Natural killer cell (primary cell): ENCODE results near the gene COPG2. TPM values are rescaled to one million over a fixed set of nuclear protein-coding genes. Genes with fewer than 3 reads are reported as not detected.

Experiments used
- ATAC-seq, 3 donors: fragments of 150-1000 bp in 2 of 3; fragments of 200-7000 bp in 1 of 3; cut with Tn5 transposase; 1 replicate in 1 of 3; 2 replicates in 2 of 3; pipeline ENCODE4 v1.10.0; 2021; ENCODE audit warnings: mild to moderate bottlenecking in 2 of 3, moderate library complexity in 2 of 3
- DNase-seq, 2 donors: peaks; one replicate each; pipeline versions ENCODE4 v3.0.0 to v3.0.0-alpha.2; 2013 to 2021; ENCODE audit warnings: mixed read lengths in 1 of 2
- H3K27ac ChIP-seq: one replicate; pipeline ENCODE4 v1.5.1; 2013; ENCODE audit warnings: mild to moderate bottlenecking, low read length
- H3K27me3 ChIP-seq: one replicate; pipeline ENCODE4 v1.6.1; 2013; ENCODE audit warnings: low read length; ENCODE audit not compliant: control insufficient read depth, insufficient read depth
- H3K36me3 ChIP-seq: one replicate; pipeline ENCODE4 v1.6.1; 2013; ENCODE audit warnings: low read length; ENCODE audit not compliant: control insufficient read depth, insufficient read depth
- H3K4me1 ChIP-seq: one replicate; pipeline ENCODE4 v1.6.1; 2013; ENCODE audit warnings: low read length; ENCODE audit not compliant: control insufficient read depth, insufficient read depth
- H3K4me3 ChIP-seq: one replicate; pipeline ENCODE4 v1.5.1; 2013; ENCODE audit warnings: low read length
- H3K9me3 ChIP-seq: one replicate; pipeline ENCODE4 v1.6.1; 2013; ENCODE audit warnings: low read length; ENCODE audit not compliant: control insufficient read depth, insufficient read depth
- H3K27ac Mint-ChIP-seq, 2 donors: one replicate each; pipeline ENCODE4 v1.8.0; 2022; ENCODE audit warnings: mild to moderate bottlenecking in 2 of 2, mixed read lengths in 2 of 2, moderate library complexity in 1 of 2
- H3K27me3 Mint-ChIP-seq, 2 donors: one replicate each; pipeline ENCODE4 v1.8.0; 2022; ENCODE audit warnings: low read depth in 2 of 2, mixed read lengths in 2 of 2
- H3K36me3 Mint-ChIP-seq: one replicate; pipeline ENCODE4 v1.8.0; 2022; ENCODE audit warnings: mixed read lengths
- H3K4me1 Mint-ChIP-seq, 2 donors: one replicate each; pipeline ENCODE4 v1.8.0; 2022; ENCODE audit warnings: mixed read lengths in 2 of 2
- H3K4me3 Mint-ChIP-seq: one replicate; pipeline ENCODE4 v1.8.0; 2022; ENCODE audit warnings: mild to moderate bottlenecking, moderate library complexity, mixed read lengths
- H3K9me3 Mint-ChIP-seq, 2 donors: one replicate each; pipeline ENCODE4 v1.8.0; 2022; ENCODE audit warnings: mixed read lengths in 2 of 2
- WGBS: methylation state at CpG from one replicate; pipeline ENCODE4 v1.1.7; 2013; ENCODE audit warnings: missing lambda C conversion rate; ENCODE audit not compliant: insufficient coverage; 5-methylcytosine and 5-hydroxymethylcytosine counted together
- intact Hi-C: fragments of 100-400 bp; cut with micrococcal nuclease; formaldehyde crosslinking; loops from one replicate; pipeline ENCODE4 v1.14.2; 2022
- total RNA-seq, 4 donors: library from RNA; stranded (reverse); fragments of 120-200 nt in 1 of 4; gene quantifications; one replicate each; pipeline versions ENCODE4 v1.2.3 to v1.2.4, GENCODE V29; 2013 to 2022
- TF ChIP-seq, protein P1 (sequence below): fragments of 200-600 bp; IDR thresholded peaks from one replicate; pipeline ENCODE4 v1.8.0; 2022; ENCODE audit warnings: antibody characterized with exemption

Gene COPG2
- total RNA-seq, 3 donors from 2014 or later (not counting 1 experiment from before 2014, with no cell fraction given) = 6.6 to 9.1 (median 8.9) TPM

- Mint-ChIP-seq H3K9me3 (no peaks in the 10 kb centered on the region), H3K27me3 (no peaks in the 10 kb centered on the region), H3K4me3 (no peak overlapping the region), H3K36me3 (no peaks in the 10 kb centered on the region), H3K27ac (no peak overlapping the region), H3K4me1 (no peaks in the 10 kb centered on the region)
- TF ChIP-seq, protein P1, sequence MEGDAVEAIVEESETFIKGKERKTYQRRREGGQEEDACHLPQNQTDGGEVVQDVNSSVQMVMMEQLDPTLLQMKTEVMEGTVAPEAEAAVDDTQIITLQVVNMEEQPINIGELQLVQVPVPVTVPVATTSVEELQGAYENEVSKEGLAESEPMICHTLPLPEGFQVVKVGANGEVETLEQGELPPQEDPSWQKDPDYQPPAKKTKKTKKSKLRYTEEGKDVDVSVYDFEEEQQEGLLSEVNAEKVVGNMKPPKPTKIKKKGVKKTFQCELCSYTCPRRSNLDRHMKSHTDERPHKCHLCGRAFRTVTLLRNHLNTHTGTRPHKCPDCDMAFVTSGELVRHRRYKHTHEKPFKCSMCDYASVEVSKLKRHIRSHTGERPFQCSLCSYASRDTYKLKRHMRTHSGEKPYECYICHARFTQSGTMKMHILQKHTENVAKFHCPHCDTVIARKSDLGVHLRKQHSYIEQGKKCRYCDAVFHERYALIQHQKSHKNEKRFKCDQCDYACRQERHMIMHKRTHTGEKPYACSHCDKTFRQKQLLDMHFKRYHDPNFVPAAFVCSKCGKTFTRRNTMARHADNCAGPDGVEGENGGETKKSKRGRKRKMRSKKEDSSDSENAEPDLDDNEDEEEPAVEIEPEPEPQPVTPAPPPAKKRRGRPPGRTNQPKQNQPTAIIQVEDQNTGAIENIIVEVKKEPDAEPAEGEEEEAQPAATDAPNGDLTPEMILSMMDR = no peak
- no peak overlapping the region for H3K4me3 ChIP-seq
- H3K9me3 ChIP-seq = no peaks in the 10 kb centered on the region
- 71% methylated on average over 4 of the region's 4 CpGs for WGBS
- no peaks in the 10 kb centered on the region for H3K27me3 ChIP-seq
- DNase-seq (no peak), ATAC-seq (no peak)
- H3K27ac ChIP-seq = no peak overlapping the region
- H3K4me1 ChIP-seq = no peaks in the 10 kb centered on the region
- peaks cover 2% of the 10 kb centered on the region for H3K36me3 ChIP-seq
- intact Hi-C loops = no loop called here
Measured at GRCh38 chr7:130649004-130649790, 19.4 kb downstream of the COPG2 start.

DNA sequence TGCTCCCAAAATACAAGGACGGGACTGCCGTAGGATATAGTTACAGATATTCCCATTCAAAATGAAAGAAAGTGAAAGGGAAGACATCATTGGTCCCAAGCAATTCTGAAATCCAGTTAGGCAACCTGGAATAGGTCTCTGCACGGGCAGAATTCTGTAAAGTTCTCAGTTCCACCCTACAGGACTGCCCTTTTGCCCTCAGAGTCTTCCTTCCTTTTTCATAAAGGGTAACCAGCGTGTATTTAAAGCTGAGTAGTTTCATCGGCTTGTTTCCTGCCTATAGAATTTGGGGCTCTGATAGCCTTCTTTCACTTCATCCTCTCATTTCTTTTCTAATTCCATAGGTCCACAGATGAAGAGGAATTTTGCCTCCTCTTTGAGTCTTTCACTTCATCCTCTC lies 20.0 kb downstream of the COPG2 start:
- H3K27ac ChIP-seq = no peak overlapping the region
- no peaks in the 10 kb centered on the region for H3K4me1 ChIP-seq
- no peaks in the 10 kb centered on the region for H3K27me3 Mint-ChIP-seq
- DNase-seq = no peak
- no peak overlapping the region for H3K4me3 Mint-ChIP-seq
- H3K36me3 ChIP-seq = peaks cover 2% of the 10 kb centered on the region
- WGBS = 96% methylated on average over 5 of the region's 5 CpGs
- H3K36me3 Mint-ChIP-seq = no peaks in the 10 kb centered on the region
- H3K9me3 ChIP-seq = no peaks in the 10 kb centered on the region
- intact Hi-C loops = no loop called here
- TF ChIP-seq, protein P1 = no peak
- H3K27me3 ChIP-seq = no peaks in the 10 kb centered on the region
- H3K27ac Mint-ChIP-seq = no peak overlapping the region
- no peaks in the 10 kb centered on the region for H3K4me1 Mint-ChIP-seq
- ATAC-seq = no peak
- no peaks in the 10 kb centered on the region for H3K9me3 Mint-ChIP-seq
- H3K4me3 ChIP-seq = no peak overlapping the region

DNA sequence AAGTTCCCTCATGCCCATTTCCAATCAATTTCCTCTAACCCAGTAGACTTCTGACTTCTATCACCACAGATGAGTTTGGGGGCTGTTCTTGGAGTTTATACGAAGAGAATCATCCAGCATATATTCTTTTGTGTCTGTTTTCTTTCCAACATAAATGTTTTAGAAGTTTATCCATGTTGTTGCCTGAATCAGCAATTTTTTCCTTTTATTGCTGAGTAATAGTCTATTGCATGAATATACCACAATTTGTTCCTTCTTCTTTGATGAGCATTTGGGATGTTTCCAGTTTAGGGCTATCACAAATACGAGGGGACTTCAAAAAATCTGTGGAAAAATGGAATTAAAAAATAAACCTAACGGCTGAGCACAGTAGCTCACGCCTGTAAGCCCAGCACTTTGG lies 26.2 kb downstream of the COPG2 start:
- intact Hi-C loops = no loop called here
- 88% methylated on average over 3 of the region's 4 CpGs for WGBS
- no peaks in the 10 kb centered on the region for H3K27me3 ChIP-seq
- TF ChIP-seq, protein P1 = no peak
- no peak overlapping the region for H3K4me3 ChIP-seq
- H3K36me3 ChIP-seq = no peaks in the 10 kb centered on the region
- peaks cover 3% of the 10 kb centered on the region for H3K9me3 ChIP-seq
- Mint-ChIP-seq H3K36me3 (peaks cover 11% of the 10 kb centered on the region), H3K4me1 (no peaks in the 10 kb centered on the region), H3K27me3 (no peaks in the 10 kb centered on the region), H3K27ac (no peak overlapping the region), H3K9me3 (peaks cover under 1 to 2% of the 10 kb centered on the region in 2 donors), H3K4me3 (no peak overlapping the region)
- no peaks in the 10 kb centered on the region for H3K4me1 ChIP-seq
- DNase-seq = no peak
- H3K27ac ChIP-seq = no peak overlapping the region
- ATAC-seq = no peak

DNA sequence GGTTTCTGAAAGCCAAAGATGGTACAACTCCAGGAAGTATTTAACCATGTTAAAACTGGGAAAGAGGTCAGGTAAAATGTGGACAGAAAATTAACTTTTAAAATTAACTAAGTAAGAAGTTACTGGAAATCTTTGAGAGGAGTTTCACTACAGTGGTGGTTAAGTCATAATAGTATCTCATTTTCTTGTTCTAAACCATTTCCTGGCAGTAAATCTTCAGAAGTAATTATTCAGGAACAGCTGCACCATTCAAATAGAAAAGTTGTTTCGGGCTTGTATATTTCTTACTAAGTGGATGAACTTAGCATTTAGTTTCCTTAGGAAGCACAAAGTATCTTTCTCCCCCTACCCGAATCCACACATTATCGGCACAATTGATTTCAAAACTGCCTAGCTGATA lies 27.1 kb downstream of the COPG2 start:
- H3K4me3 ChIP-seq = no peak overlapping the region
- TF ChIP-seq, protein P1 = no peak
- no peak for DNase-seq
- no peaks in the 10 kb centered on the region for H3K4me1 ChIP-seq
- ATAC-seq = no peak
- Mint-ChIP-seq H3K4me3 (no peak overlapping the region), H3K36me3 (peaks cover 18% of the 10 kb centered on the region), H3K9me3 (peaks cover 3 to 7% of the 10 kb centered on the region in 2 donors), H3K27ac (no peak overlapping the region), H3K4me1 (no peaks in the 10 kb centered on the region), H3K27me3 (no peaks in the 10 kb centered on the region)
- intact Hi-C loops = no loop called here
- no peak overlapping the region for H3K27ac ChIP-seq
- H3K36me3 ChIP-seq = no peaks in the 10 kb centered on the region
- peaks cover 3% of the 10 kb centered on the region for H3K9me3 ChIP-seq
- 75% methylated on average over 3 of the region's 3 CpGs for WGBS
- no peaks in the 10 kb centered on the region for H3K27me3 ChIP-seq
